NCI-H2227 (cell line): Measurements from ENCODE around the gene ABCF1.

ENCODE experiments used
- DNase-seq: peaks from one replicate; lab custom pipeline; 2025; ENCODE audit not compliant: unreplicated experiment; lab: John Stamatoyannopoulos, UW

ABCF1 gene

DNA sequence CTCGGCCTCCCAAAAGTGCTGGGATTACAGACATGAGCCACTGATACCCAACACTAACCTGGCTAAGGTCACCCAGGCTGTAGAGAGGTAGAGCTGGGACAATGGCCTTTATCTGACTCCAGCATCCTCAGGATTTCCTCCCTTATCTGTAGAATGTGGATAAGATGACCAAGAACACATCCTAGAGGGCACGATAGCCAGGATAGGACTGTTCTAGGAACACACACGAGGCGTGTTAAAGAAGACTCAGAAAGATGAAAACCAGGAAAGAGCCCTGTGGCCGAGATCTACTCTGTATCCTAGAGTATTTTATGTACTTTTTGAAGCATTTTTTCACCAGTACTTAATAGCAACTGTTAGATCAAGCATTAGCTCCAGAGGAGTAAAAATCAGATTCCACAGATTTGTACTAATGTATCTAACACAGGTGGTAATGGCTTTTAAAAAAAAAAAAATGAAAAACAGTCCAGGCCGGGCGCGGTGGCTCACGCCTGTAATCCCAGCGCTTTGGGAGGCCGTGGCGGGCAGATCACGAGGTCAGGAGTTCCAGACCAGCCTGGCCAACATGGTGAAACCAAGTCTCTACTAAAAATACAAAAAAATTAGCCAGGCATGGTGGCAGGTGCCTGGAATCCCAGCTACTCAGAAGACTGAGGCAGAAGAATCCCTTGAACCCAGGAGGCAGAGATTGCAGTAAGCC is 28.5 kb downstream of the ABCF1 start:
- no peak for DNase-seq

- no peak for DNase-seq
Observed at GRCh38 chr6:30600451-30600961, 29.3 kb downstream of the ABCF1 start.

DNA sequence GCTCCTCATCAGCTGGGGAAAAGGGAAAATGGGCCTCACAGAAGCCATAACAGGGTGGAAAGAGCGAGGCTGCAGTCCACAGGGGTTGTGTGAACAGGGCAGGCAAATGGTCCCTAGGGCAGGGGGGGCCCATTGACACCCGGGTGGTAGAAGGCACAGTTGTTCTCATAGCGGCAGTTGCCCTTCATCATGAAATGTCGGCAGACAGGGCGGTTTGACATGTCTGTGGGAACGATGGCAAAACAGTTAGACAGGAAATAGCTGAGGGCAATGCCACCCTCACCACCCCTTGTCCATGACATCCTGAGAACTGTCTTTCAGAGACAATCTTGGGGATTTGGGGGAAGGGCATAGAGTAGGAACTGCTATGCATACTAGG is 30.2 kb downstream of the ABCF1 start:
- DNase-seq = no peak

DNA sequence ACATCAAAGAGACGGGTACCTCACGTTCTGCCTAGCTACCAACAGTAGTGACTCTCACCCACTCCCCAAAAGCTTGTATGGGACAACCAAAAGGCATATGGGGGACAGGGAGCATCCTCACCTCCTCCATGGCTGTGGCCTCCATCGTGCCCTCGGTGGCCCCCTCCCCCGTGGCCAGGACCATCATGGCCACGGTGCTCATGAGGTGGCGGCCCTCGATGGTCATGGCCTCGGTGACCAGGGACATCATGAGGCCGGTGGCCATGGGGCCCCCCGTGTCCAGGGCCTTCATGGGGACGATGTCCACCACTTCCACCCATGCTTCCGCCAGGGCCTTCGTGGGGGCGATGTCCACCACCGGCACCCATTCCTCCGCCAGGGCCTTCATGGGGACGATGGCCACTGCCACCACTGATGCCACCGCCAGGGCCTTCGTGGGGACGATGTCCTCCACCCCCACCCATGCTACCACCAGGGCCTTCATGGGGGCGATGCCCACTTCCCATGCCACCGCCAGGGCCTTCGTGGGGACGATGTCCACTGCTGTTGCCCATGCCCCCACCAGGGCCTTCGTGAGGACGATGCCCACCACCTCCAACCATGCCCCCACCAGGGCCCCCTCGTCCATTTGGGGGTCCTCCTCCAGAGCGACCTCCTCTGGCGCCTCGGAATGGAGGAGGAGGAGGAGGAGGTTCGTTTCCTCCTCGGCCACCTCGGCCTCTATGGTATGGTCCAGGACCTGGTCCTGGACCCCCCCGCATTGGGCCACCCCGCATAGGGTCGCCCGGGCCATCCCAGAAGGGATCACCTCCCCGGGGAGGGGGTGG is 30.8 kb downstream of the ABCF1 start:
- no peak for DNase-seq

DNA sequence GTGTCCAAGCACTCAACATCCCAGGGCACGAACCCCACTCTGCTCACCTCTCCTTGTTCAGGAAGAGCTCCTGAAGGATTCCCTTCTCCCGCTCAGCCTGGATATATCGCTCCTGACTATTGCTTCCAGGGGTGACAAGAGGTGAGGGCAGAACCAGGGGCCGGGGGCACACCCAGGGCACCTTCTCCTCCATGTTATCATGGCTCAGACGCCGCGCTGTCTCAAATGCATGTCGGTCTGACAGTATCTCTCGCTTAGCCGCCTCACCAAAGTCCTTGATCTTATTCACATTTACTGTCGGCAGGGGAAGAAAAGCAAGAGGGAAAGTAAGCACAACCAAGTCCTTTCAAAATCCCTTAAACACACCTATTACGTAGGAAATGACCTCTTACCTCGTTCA is 32.7 kb downstream of the ABCF1 start:
- no peak for DNase-seq

DNA sequence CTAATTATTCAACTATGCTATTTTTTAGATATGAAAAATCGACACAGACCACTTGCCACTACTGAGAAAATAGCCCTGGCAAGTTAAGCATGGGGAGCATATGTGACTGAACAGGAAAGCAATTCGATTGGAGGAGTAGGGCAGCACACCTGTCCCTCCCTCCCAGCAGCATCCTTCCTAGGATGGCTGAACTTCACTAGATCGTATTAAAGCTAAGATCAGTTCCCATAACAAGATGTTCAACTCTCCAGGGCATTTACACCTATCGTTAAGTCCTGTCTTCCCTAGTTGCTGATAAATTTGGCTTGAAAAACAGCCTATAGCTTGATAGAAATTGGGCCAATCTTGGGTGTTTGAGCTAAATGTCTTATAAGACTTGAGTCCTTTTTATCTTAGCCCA is 38.8 kb downstream of the ABCF1 start:
- no peak for DNase-seq

GRCh38 chr6:30611150-30611855 is 40.1 kb downstream of the ABCF1 start:
- DNase-seq = no peak

DNA sequence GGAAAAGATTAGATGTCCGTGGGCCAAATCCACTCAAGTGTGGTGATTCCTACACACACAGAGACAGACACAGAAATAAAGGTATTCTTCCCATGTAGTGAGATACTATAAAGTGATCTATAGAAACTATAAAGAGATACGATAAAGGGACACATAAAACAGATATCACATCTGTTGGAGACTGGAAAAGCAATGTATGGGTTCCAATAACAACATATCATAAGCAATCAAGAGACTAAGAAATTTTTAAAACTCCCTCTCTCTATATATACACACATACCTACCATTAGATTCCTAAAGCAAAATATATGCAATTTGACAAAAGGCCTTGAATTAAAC is 40.6 kb downstream of the ABCF1 start:
- DNase-seq = no peak

DNA sequence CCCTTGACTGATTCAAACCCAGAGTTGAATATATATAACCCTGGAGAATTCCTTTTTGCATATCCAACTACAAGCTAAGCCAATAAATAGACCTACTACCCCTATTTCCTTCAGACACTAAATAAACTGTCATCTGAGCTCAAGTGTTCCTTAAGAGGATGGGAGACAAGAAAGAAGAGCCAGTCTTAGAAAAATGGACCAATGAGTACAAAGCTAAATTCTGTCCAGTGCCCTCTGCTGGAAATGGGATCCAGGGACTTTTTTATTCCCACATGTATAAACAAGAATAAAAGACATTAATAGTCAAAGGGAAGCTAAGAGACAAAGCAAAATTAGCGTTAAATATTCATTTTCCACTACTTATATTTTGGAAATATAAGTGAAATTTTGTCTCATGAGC is 41.0 kb downstream of the ABCF1 start:
- DNase-seq = peak; percentile 30

DNA sequence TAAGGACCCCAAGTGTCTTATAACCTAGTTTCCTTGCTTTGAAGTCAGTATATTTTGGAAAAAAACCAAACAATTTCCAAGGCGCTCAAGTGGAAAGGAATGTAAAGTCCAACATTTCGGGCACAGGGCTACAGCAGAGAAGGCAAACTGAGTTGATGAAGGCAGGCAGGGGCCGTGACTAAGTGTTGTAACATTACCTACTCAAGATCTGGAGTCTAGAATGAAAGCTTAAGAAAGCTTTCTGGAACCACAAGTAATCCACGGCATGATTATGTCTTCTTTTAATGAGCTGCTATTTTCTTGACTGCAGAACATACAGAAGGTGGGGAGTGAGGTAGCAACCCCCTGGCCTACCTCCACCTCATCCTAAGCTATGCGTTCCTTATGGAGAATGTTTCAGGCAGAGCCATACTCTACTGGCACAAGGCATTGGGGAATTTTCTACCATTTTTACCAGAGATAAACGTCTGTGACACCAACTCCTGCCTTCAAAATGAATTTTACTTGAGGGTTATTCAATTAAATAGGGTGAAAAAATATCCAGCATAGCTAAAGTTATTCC is 41.5 kb downstream of the ABCF1 start:
- no peak for DNase-seq

- DNase-seq = no peak
Observed at GRCh38 chr6:30613251-30614043, 42.2 kb downstream of the ABCF1 start.

DNA sequence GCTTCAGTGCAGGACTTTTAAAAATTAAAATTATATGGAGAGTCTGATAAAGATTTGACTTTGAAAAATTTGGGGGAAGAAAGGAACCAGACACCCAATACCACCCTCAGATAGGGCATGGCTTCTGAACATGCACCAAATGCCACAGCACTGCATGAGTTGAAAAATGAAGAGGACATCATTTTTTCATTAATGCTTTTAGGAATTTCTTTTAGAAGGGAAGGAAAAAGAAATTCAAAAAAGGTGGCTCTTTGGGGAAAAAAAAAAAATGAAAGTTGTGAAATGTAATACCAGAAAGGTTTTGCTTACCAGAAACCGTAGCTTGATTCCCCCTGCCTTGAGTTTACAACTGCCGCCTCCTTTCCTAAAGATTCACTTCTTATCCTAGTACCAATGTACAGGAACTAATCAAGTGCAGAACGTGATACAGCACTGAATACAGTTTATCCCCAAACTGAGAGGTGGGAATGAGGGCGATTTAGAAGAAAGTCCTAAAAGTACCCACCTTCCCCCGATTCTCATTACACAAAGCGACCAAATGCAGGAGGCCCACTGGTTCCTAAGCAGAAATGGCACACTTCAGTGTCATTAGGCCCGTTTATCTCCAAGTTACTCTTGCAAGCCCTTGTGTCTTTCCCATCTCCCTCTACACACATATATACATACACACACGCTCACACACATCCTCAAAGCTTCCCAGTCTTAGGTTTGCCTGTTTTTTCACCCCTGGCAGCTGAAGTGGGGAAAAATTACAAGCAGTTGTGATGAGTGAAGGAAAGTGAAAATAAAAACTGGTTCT is 43.0 kb downstream of the ABCF1 start:
- peak; percentile 59 for DNase-seq

GRCh38 chr6:30614843-30615218 is 43.6 kb downstream of the ABCF1 start:
- peak; percentile 98 for DNase-seq

- peak; percentile 82 for DNase-seq
Observed at GRCh38 chr6:30615219-30615957, 44.1 kb downstream of the ABCF1 start.

GRCh38 chr6:30615958-30616810 is 44.9 kb downstream of the ABCF1 start:
- peak; percentile 75 for DNase-seq

DNA sequence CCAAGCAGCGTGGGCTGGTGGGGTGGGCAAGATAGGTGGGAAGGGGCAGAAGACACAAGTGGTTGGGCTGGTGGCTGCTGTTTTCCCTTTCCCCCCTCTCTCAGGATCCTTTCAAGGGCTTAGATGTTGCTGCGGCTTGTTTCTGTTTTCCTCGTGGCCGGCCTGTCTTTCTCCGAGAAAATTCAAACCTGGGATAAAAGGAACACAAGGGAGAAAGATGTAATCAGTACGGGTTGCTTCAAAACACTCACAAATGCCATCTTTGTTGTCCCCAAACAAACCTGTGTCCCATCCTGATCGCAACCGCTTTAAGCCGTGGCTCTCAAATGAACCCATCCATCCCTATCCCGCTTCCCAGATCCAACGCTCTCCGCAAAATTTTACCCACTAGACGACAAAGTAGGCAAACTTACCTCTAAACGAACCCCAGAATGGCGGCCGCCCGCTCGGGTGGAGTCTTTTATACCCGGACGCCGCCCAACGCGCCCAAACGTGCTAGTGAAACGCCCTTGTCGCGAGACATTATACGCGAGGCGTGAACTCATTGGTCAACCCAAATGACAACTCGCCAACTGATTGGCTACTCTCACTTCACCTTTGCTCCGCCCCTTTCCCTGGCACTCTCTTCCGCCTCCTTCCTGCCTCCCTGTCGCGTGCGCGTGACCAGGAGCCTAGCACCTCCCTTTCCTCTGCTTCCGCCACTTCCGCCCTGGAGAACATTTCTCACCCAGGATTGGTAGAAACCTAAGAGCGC is 45.7 kb downstream of the ABCF1 start, which contains the start of gene PPP1R10:
Gene PPP1R10 (minus strand): TSS at position 433 of the 754 bp plus-strand sequence. CDS start 7,299 bp downstream, outside the sequence.
- peak; percentile 100 for DNase-seq

- DNase-seq = peak; percentile 98
Observed at GRCh38 chr6:30617565-30618269, 46.5 kb downstream of the ABCF1 start, which contains the start of gene MRPS18B. Gene MRPS18B, plus strand, starts transcription at chr6:30617840. Its CDS starts 26 bp downstream, at chr6:30617866.
